CD4-positive, CD25-positive, alpha-beta regulatory T cell (primary cell): ENCODE measurements around the gene DEAF1. TPM values are rescaled to one million over a fixed set of nuclear protein-coding genes. Genes with fewer than 3 reads are reported as not detected.

Experiments used
- ATAC-seq, 2 donors: fragments of 150-1000 bp; cut with Tn5 transposase; one replicate each; pipeline ENCODE4 v1.10.0; 2021; ENCODE audit warnings: low read depth in 2 of 2, moderate number of reproducible peaks in 2 of 2, moderate library complexity in 1 of 2
- DNase-seq, 3 donors: peaks; one replicate each; pipeline versions ENCODE4 v3.0.0 to v3.0.0-alpha.2; 2012 to 2022; ENCODE audit warnings: mixed read lengths in 1 of 3
- H3K27ac ChIP-seq: one replicate; pipeline ENCODE4 v1.7.0; 2013; ENCODE audit warnings: mild to moderate bottlenecking, low read length; ENCODE audit not compliant: insufficient read depth, poor library complexity, severe bottlenecking
- H3K27me3 ChIP-seq: one replicate; pipeline ENCODE4 v1.7.0; 2013; ENCODE audit warnings: low read length; ENCODE audit not compliant: control insufficient read depth, insufficient read depth
- H3K36me3 ChIP-seq: one replicate; pipeline ENCODE4 v1.7.0; 2013; ENCODE audit warnings: mild to moderate bottlenecking, low read length, moderate library complexity; ENCODE audit not compliant: control insufficient read depth, insufficient read depth
- H3K4me1 ChIP-seq: 2 replicates; pipeline ENCODE4 v1.7.0; 2013; ENCODE audit warnings: mild to moderate bottlenecking, low read length; ENCODE audit not compliant: insufficient read depth, control insufficient read depth, poor library complexity, severe bottlenecking
- H3K4me3 ChIP-seq: one replicate; pipeline ENCODE4 v1.7.0; 2013; ENCODE audit warnings: low read depth, mild to moderate bottlenecking, low read length, moderate library complexity
- H3K9me3 ChIP-seq, 2 experiments: 1 replicate in 1 of 2; 2 replicates in 1 of 2; pipeline ENCODE4 v1.7.0; 2013; ENCODE audit warnings: low read length in 2 of 2, mild to moderate bottlenecking in 1 of 2, moderate library complexity in 1 of 2; ENCODE audit not compliant: control insufficient read depth in 2 of 2
- H3K27ac Mint-ChIP-seq, 3 donors: one replicate each; pipeline ENCODE4 v1.8.0; 2020 to 2022; ENCODE audit warnings: mild to moderate bottlenecking in 3 of 3, mixed read lengths in 3 of 3, moderate library complexity in 2 of 3
- H3K27me3 Mint-ChIP-seq: one replicate; pipeline ENCODE4 v1.8.0; 2022; ENCODE audit warnings: mild to moderate bottlenecking, mixed read lengths
- H3K36me3 Mint-ChIP-seq: one replicate; pipeline ENCODE4 v1.8.0; 2020; ENCODE audit warnings: mixed read lengths
- H3K4me1 Mint-ChIP-seq, 4 donors: one replicate each; pipeline ENCODE4 v1.8.0; 2020 to 2022; ENCODE audit warnings: mixed read lengths in 4 of 4, mild to moderate bottlenecking in 1 of 4
- H3K4me3 Mint-ChIP-seq, 4 donors: one replicate each; pipeline ENCODE4 v1.8.0; 2020 to 2022; ENCODE audit warnings: mild to moderate bottlenecking in 4 of 4, mixed read lengths in 4 of 4, moderate library complexity in 3 of 4
- H3K9me3 Mint-ChIP-seq, 7 donors: one replicate each; pipeline ENCODE4 v1.8.0; 2020 to 2022; ENCODE audit warnings: mixed read lengths in 7 of 7, mild to moderate bottlenecking in 3 of 7, moderate library complexity in 2 of 7
- polyA plus RNA-seq, 4 donors: library from polyadenylated mRNA; unstranded; fragments of 300-500 nt; fragmentation: Illumina TruSeq; gene quantifications; one replicate each; pipeline ENCODE4 v1.2.3, GENCODE V29; 2021
- total RNA-seq: library from RNA; stranded (reverse); gene quantifications from one replicate; pipeline ENCODE4 v1.2.3, GENCODE V29; 2022

The DEAF1 gene
- total and polyA plus RNA-seq, 5 donors from 2014 or later, result 33.5 to 84.1 (median 37.7) TPM

DNA sequence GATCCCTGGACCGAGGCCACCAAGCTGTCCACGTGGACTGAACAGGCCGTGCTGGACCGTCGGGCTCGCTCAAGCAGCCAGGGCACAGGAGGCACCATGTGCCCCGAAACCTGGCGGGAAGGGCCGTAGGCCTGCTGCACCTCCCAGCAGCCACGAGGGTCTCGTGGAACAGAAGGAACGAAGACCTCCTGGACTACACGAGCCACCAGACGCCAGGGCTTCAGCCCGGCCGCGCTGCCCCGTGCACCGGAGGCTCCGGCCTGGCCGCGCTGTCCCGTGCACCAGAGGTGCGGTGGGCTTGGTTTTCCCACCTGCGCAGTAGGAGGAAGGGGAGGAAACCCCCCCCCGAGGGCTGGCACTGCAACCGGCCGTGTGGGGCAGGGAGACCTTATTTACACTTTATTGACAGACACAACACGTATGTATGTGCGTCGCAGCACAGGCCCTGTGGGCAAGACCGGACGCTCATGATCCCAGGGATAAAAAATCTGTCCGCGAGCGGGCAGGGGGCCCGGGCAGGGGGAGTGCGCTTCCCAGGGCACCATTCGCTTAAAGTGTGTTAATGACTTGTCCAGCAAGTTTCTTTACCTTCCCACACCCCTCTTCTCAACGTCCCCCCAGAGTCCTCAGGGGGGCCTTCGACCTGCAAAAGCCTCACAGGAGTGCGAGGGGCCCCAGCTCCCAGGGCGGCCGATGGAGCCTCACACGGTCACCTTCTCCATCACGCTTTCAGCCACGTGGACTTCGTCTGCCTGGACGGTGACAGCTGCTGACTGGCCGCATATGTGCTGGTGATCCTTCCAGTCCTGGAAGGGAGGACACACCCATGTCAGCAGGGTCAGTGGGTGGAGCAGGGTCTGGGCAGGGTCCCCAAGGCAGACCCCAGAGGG lies 50.9 kb downstream of the DEAF1 start:
- Mint-ChIP-seq H3K27me3 (peaks cover 6% of the 10 kb centered on the region), H3K9me3 (no peaks in the 10 kb centered on the region), H3K4me1 (peaks cover 0 to 3% (median 0%) of the 10 kb centered on the region in 4 donors), H3K4me3 (no peak overlapping the region), H3K27ac (no peak overlapping the region), H3K36me3 (no peaks in the 10 kb centered on the region)
- DNase-seq (no peak), ATAC-seq (no peak)
- H3K4me1 ChIP-seq, result peaks cover 2% of the 10 kb centered on the region
- H3K27ac ChIP-seq, result no peak overlapping the region
- no peaks in the 10 kb centered on the region for H3K27me3 ChIP-seq
- H3K9me3 ChIP-seq, result no peaks in the 10 kb centered on the region
- H3K36me3 ChIP-seq, result peaks cover 5% of the 10 kb centered on the region
- no peak overlapping the region for H3K4me3 ChIP-seq

DNA sequence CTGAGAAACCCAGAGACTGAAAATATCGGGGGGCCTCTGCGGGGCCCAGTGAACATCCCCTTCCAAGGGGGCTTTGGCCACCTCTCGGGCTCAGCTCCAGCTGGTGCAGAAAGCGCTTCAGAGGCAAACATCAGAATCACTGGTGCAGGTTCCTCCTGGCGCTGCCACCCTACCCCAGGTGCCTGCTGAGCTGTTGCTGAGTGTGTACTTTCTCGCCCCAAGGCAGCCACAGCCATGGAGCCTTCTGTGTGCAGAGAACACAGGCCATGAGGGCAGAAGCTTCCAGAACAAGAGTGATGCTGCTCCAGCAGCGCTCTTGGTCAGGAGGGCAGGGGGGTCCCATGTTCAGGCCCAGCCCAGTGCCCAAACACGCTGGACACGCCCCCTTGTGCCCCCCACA lies 51.7 kb downstream of the DEAF1 start:
- DNase-seq, result no peak
- no peak overlapping the region for H3K27ac ChIP-seq
- no peak overlapping the region for H3K4me3 ChIP-seq
- peaks cover 13% of the 10 kb centered on the region for H3K27me3 Mint-ChIP-seq
- ATAC-seq, result no peak
- H3K9me3 Mint-ChIP-seq, result no peaks in the 10 kb centered on the region
- H3K4me3 Mint-ChIP-seq, result no peak overlapping the region
- no peaks in the 10 kb centered on the region for H3K9me3 ChIP-seq
- H3K36me3 Mint-ChIP-seq, result no peaks in the 10 kb centered on the region
- peaks cover 5% of the 10 kb centered on the region for H3K36me3 ChIP-seq
- no peak overlapping the region for H3K27ac Mint-ChIP-seq
- H3K4me1 ChIP-seq, result peaks cover 4% of the 10 kb centered on the region
- no peaks in the 10 kb centered on the region for H3K27me3 ChIP-seq
- peaks cover 0 to 7% (median 0%) of the 10 kb centered on the region in 4 donors for H3K4me1 Mint-ChIP-seq

DNA sequence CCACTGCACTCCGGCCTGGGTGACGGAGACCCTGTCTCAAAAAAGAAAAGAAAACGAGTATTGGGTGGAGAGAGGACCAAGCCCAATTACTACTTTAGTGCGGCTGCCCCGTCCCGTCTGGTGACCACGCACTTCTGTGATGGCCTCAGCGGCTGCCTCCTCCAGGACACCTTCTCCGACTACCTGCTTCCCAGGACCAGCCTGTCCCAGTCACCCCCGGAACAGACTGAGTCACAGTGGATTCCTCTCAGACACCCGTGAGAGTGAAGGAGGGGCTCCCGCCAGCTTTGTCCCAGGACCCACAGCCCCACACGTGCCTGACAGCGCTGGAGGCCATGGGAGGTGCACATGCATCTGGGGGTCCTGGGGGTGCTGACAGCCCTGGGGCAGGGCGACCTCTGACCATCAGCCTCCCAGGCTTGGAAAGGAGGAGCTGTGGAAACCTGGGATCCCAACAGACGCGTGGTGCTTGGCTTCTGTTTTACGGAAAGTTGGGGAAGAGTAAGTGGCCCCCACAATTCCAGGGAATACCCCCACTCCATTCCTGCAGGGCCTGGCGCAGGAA lies 53.1 kb downstream of the DEAF1 start:
- Mint-ChIP-seq H3K4me1 (peaks cover 0 to 12% (median 0%) of the 10 kb centered on the region in 4 donors), H3K27me3 (peaks cover 23% of the 10 kb centered on the region), H3K4me3 (no peak overlapping the region), H3K9me3 (no peaks in the 10 kb centered on the region), H3K36me3 (no peaks in the 10 kb centered on the region), H3K27ac (peak overlapping the region in 1 of 3 donors; percentile 25)
- no peak overlapping the region for H3K4me3 ChIP-seq
- DNase-seq (no peak), ATAC-seq (no peak)
- no peak overlapping the region for H3K27ac ChIP-seq
- no peaks in the 10 kb centered on the region for H3K9me3 ChIP-seq
- peaks cover 12% of the 10 kb centered on the region for H3K4me1 ChIP-seq
- H3K27me3 ChIP-seq, result no peaks in the 10 kb centered on the region
- peaks cover 5% of the 10 kb centered on the region for H3K36me3 ChIP-seq

DNA sequence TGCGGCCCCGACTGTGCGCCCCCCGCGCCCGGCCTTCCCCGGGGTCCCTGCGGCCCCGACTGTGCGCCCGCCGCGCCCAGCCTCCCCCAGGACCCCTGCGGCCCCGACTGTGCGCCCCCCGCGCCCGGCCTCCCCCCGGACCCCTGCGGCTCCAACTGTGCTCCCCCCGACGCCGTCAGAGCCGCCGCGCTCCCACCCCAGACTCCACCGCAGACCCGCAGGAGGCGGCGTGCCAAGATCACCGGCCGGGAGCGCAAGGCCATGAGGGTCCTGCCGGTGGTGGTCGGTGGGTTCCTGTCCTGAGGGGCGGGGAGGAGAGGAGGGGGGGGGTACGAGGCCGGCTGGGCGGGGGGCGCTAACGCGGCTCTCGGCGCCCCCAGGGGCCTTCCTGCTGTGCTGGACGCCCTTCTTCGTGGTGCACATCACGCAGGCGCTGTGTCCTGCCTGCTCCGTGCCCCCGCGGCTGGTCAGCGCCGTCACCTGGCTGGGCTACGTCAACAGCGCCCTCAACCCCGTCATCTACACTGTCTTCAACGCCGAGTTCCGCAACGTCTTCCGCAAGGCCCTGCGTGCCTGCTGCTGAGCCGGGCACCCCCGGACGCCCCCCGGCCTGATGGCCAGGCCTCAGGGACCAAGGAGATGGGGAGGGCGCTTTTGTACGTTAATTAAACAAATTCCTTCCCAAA lies 54.9 kb downstream of the DEAF1 start:
- Mint-ChIP-seq H3K27me3 (peaks cover 29% of the 10 kb centered on the region), H3K4me3 (peak overlapping the region in 1 of 4 donors; percentile 62), H3K9me3 (no peaks in the 10 kb centered on the region), H3K27ac (no peak overlapping the region), H3K4me1 (peaks cover 0 to 13% (median 0%) of the 10 kb centered on the region in 4 donors), H3K36me3 (no peaks in the 10 kb centered on the region)
- Histone ChIP-seq H3K36me3 (peaks cover 5% of the 10 kb centered on the region), H3K27me3 (no peaks in the 10 kb centered on the region), H3K4me3 (no peak overlapping the region), H3K4me1 (peaks cover 17% of the 10 kb centered on the region), H3K9me3 (no peaks in the 10 kb centered on the region), H3K27ac (no peak overlapping the region)
- no peak for DNase-seq
- ATAC-seq, result peak in 1 of 2 donors; percentile 18

GRCh38 chr11:639332-639955 lies 55.6 kb downstream of the DEAF1 start:
- H3K4me3 ChIP-seq, result no peak overlapping the region
- no peaks in the 10 kb centered on the region for H3K9me3 ChIP-seq
- peaks cover 37% of the 10 kb centered on the region for H3K27me3 Mint-ChIP-seq
- ATAC-seq (peak in 1 of 2 donors; percentile 26), DNase-seq (no peak)
- H3K4me1 ChIP-seq, result peaks cover 17% of the 10 kb centered on the region
- no peak overlapping the region for H3K27ac ChIP-seq
- peaks cover 0 to 13% (median 0%) of the 10 kb centered on the region in 4 donors for H3K4me1 Mint-ChIP-seq
- H3K27ac Mint-ChIP-seq, result no peak overlapping the region
- no peaks in the 10 kb centered on the region for H3K27me3 ChIP-seq
- no peaks in the 10 kb centered on the region for H3K36me3 Mint-ChIP-seq
- no peaks in the 10 kb centered on the region for H3K9me3 Mint-ChIP-seq
- peaks cover 5% of the 10 kb centered on the region for H3K36me3 ChIP-seq
- H3K4me3 Mint-ChIP-seq, result no peak overlapping the region

GRCh38 chr11:638631-639331 lies 56.2 kb downstream of the DEAF1 start:
- H3K4me3 Mint-ChIP-seq, result peak overlapping the region in 2 of 4 donors; percentile 28 to 39
- H3K9me3 Mint-ChIP-seq, result no peaks in the 10 kb centered on the region
- H3K9me3 ChIP-seq, result no peaks in the 10 kb centered on the region
- H3K4me1 ChIP-seq, result peaks cover 17% of the 10 kb centered on the region
- peaks cover under 1% of the 10 kb centered on the region for H3K36me3 ChIP-seq
- H3K27ac Mint-ChIP-seq, result peak overlapping the region in 1 of 3 donors; percentile 73
- peaks cover 0 to 13% (median 0%) of the 10 kb centered on the region in 4 donors for H3K4me1 Mint-ChIP-seq
- DNase-seq (no peak), ATAC-seq (no peak)
- no peaks in the 10 kb centered on the region for H3K36me3 Mint-ChIP-seq
- no peak overlapping the region for H3K4me3 ChIP-seq
- H3K27me3 Mint-ChIP-seq, result peaks cover 37% of the 10 kb centered on the region
- H3K27ac ChIP-seq, result no peak overlapping the region
- H3K27me3 ChIP-seq, result no peaks in the 10 kb centered on the region
